HUDEP-2 (cell line): Measurements from ENCODE around the gene SLC25A25.
"Not testable (repeated sequence)": the region's sequence is repeated elsewhere in the genome, so short reads cannot be mapped to it uniquely, and the experiment has no call there.

ENCODE experiments used
- DNase-seq, 76 experiments: peaks; one replicate each; lab custom pipeline; 2025; ENCODE audit not compliant: unreplicated experiment in 76 of 76; lab: John Stamatoyannopoulos, UW

The SLC25A25 gene

GRCh38 chr9:128067645-128068385 lies at the start of gene SLC25A25:
SLC25A25 (plus strand) TSS chr9:128068232; CDS start chr9:128068320, 88 bp downstream.
- DNase-seq, result peak in 75 of 76 experiments; percentile 81 to 100 (median 99)

- peak in 2 of 76 experiments; percentile 12 to 20 for DNase-seq
These were observed 47.3 kb upstream of the SLC25A25 start for GRCh38 chr9:128020692-128021091.

DNA sequence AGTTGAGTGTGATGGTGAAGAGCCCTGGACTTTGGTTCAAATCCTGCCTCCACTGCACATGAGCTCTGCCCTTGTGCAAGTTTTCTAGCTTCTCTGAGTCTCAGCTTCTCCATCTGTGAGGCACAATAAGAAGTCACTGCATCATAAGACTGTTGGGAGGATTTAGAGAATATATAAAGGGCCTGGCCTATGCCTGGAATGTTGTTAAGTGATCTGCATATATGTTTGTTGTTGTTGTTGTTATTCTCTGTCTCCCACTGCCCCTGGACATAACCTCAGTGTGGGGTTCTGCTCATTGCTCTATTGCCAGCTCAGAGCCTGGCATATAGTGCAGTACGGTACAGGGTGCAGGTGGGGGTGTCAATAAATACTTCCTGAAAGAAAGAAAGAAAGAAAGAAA lies 46.9 kb upstream of the SLC25A25 start:
- no peak for DNase-seq

GRCh38 chr9:128022886-128023285 lies 45.1 kb upstream of the SLC25A25 start:
- no peak for DNase-seq

DNA sequence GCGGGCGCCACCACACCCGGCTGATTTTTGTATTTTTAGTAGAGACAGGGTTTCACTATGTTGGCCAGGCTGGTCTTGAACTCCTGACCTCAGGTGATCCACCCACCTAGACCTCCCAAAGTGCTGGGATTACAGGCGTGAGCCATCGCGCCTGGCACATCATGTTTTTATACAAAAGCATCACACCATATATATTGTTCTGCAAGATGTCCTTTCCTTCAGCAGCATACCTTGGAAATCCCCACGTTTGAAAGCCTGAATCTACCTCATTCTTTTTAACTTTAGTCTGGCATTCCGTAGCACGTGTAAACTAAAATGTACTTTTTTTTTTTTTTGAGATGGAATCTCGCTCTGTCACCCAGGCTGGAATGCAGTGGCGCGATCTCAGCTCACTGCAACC lies 44.4 kb upstream of the SLC25A25 start:
- not testable (repeated sequence) for DNase-seq

- DNase-seq, result no peak
These were observed 43.2 kb upstream of the SLC25A25 start for GRCh38 chr9:128024761-128025308.

DNA sequence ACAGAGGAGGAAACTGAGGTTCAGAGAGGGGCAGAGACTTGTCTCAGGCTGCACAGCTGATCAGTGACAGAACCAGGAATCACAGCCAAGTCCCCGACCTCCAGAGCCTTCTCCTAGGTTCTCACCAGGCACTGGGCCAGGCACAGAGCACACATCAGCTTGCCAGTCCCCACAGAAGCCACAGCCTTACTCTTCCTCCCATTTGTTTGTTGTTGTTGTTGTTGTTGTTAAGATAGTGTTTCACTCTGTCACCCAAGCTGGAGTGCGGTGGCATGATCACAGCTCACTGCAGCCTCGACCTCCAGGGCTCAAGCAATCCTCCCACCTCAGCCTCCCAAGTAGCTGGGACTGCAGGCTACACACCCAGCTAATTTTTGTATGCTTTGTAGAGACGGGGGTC lies 42.3 kb upstream of the SLC25A25 start:
- DNase-seq, result no peak

- no peak for DNase-seq
These were observed 41.7 kb upstream of the SLC25A25 start for GRCh38 chr9:128026255-128026772.

DNA sequence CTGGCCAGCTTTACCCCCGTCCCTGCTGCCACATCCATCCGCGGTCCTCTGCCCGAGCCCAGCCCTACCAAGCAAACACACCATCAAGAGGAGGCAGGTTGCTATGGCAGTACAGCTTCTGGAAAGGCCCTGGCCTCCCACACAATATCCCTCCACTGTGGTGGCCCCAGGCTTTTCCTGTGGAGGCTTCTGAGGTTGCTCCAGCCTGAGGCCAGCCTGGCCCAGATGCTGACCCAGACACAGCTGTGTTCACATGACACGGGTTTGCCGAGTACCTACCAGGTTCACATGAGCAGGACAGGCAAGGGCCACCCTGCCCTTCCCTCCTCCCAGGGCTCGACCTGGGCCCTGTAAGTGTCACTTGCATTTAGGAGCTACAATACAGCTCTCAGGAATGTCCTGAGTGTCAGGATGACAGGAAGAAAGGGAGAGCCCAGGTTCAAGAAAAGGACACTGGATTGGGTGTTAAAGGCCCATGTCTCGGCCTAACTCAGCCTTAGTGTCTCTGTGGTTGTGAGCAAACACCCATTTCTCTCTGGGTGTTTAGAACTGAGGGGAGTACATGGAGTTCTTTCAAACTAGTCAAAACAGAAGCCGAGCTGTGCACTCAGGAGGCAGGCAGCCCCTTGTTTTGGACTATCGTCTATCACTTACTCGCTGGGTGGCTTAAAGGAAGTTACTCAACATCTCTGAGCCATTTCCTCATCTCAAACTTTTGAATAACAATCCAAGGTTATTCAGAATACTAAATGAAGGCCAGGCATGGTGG lies 41.1 kb upstream of the SLC25A25 start:
- no peak for DNase-seq

- no peak for DNase-seq
These were observed 40.3 kb upstream of the SLC25A25 start for GRCh38 chr9:128027705-128028104.

GRCh38 chr9:128033609-128034008 lies 34.4 kb upstream of the SLC25A25 start:
- no peak for DNase-seq

DNA sequence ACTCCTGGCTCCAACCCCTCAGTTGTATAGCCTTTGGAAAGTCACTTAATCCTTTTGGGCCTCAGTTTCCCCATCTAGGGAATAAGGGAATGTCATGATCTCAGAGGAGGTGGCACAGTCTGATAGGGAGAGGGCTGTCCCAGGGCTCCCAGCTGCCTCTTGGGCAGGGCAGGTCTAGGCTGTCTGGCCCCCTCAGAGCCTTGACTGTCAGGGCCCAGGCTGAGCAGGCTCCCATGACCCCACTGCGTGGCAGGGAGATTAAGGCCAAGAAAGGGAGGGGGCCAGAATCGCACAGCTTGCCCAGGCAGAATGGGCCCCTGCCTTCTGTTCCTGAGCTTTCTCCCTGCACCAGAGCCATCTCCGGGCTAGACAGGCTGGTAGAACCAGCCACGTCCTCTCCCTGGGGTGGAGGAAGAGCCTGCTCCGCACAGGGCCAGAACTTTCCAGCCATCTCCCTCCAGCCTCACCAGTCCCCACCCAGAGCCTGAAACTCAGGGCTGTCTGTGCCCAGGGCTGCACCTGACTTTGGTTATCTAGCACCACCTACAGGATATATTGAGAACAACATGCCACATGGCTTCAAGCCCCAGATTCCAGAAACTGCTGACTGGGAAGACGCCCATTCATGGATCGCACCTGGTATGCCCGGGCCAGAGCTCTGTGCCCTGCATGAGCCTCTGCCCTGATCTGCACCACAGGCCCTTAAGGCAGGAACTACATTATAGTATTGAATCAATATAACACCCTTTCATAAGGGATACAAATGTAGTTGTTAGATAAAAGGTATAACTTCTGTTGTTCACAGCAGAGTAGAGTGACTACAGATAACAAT lies 33.0 kb upstream of the SLC25A25 start:
- DNase-seq, result peak in 68 of 76 experiments; percentile 13 to 82 (median 49)

DNA sequence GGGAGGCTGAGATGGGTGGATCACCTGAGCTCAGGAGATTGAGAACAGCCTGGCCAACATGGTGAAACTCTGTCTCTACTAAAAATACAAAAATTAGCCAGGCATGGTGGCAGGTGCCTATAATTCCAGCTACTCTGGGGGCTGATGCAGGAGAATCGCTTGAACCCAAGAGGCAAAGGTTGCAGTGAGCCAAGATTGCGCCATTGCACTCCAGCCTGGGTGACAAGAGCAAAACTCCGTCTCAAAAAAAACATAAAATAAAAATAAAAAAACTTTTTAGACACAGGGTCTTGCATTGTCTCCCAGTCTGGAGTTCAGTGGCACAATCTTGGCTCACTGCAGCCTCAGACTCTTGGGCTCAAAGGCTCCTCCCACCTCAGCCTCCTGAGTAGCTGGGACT lies 31.5 kb upstream of the SLC25A25 start:
- not testable (repeated sequence) for DNase-seq

- not testable (repeated sequence) for DNase-seq
These were observed 27.2 kb upstream of the SLC25A25 start for GRCh38 chr9:128040783-128041182.

DNA sequence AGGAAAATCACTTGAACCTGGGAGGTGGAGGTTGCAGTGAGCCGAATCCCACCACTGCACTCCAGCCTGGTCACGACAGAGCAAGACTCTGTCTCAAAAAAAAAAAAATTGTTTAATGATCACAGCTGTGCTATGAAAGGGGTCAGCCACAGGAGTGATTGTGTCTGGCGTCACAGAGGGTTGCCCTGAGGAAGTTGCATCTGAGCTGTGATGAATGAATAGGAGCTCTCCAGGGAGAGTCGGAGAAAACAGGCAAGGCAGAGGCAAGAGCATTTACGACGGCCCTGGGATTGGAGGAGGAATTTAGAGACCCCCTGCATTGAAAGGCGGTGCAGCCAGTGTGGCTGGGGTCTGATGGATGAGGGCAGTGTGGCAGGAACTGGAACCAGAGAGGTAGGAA lies 26.0 kb upstream of the SLC25A25 start:
- no peak for DNase-seq

DNA sequence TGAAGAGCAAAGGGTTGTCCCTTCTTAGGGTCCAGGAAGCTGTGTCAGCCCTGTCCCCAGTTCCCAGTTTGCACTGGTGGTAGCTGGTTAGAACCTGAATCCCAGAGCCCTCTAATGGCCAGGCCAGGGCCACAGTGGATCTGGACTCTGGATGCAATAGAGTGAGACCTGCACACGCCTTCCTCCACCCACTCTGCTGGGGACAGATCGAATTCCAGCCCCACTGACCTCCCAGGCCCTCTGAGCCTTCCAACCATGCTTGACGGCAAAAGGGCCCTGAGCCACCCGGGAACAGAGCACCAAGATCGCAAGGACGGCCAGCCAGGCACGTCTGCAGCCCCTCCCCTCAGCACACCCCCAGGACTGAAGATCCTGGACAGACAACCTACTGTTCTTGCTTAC lies 24.6 kb upstream of the SLC25A25 start:
- DNase-seq, result no peak

GRCh38 chr9:128045409-128045808 lies 22.6 kb upstream of the SLC25A25 start:
- not testable (repeated sequence) for DNase-seq

- DNase-seq, result peak in 1 of 76 experiments; percentile 10
These were observed 22.2 kb upstream of the SLC25A25 start for GRCh38 chr9:128045831-128046230.

- DNase-seq, result no peak
These were observed 20.8 kb upstream of the SLC25A25 start for GRCh38 chr9:128047231-128047630.

- peak in 2 of 76 experiments; percentile 15 to 23 for DNase-seq
These were observed 19.4 kb upstream of the SLC25A25 start for GRCh38 chr9:128048663-128049062.
